Left forelimb (tissue), 1 donor: ENCODE results near the gene MPST.

ENCODE experiments used
- DNase-seq: peaks from one replicate; pipeline ENCODE4 v3.0.0-alpha.2; 2018; ENCODE audit warnings: low spot score

Gene MPST

DNA sequence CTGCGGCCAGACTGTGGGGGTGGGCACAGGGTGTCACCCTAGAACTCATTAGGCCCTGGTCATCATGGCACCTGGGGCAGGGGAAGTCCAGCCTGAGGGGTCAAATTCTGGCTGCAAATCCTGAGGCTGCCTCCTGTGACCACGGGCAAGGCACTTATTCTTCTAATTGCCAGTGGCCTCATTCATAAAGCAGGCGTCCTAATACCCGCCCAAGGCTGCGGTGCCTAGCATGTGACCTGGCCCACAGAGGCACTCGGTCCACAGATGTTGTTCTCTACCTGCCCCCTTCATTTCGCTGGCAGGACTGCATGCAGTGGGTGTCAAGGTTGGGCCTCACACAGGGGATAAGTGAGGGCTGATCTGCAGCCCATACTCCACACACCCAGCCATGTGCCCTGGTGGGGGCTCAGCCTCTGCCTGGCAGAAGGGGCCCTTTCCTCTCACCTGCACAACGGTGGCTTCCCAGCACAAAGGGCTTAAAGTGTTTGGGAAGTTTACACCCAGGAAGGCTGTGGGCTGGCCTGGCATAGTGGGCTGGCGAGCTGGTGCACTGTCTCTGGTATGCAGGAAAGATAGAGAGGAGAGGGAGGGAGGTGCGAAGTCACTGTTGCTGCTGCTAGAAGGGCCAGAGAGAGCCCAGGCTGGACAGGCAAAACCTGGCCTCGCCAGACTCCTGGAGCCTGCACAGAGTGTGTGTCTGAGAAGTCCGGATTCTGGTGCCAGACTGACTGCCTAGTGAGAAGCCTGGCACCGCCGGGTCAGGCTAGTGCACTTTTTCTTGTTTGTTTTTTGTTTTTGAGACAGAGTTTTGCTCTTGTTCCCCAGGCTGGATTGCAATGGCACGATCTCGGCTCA, 3.2 kb downstream of the MPST start:
- no peak for DNase-seq

DNA sequence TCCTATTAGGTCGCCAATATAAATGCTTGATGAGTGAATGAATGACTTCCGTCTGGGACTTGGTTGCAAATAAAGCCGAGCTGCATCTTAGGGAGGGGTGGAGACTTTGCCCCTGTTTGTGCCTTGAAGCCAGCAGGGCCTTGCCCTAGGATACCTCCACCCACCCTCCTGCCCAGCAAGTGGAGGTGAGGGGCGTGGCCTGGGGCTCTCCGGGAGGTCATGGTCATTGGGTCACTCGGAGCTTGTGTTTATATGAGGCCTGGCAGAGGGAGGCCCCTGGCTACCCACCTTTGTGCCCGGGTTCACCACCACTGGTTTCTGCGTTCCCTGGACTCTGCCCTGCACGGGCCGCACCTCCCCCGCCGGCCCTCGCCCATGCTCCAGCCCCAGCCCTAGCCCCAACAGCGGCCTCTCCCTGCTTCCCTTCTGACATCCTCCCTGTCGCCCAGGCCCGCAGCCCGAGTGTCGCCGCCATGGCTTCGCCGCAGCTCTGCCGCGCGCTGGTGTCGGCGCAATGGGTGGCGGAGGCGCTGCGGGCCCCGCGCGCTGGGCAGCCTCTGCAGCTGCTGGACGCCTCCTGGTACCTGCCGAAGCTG, 4.3 kb downstream of the MPST start:
- no peak for DNase-seq

DNA sequence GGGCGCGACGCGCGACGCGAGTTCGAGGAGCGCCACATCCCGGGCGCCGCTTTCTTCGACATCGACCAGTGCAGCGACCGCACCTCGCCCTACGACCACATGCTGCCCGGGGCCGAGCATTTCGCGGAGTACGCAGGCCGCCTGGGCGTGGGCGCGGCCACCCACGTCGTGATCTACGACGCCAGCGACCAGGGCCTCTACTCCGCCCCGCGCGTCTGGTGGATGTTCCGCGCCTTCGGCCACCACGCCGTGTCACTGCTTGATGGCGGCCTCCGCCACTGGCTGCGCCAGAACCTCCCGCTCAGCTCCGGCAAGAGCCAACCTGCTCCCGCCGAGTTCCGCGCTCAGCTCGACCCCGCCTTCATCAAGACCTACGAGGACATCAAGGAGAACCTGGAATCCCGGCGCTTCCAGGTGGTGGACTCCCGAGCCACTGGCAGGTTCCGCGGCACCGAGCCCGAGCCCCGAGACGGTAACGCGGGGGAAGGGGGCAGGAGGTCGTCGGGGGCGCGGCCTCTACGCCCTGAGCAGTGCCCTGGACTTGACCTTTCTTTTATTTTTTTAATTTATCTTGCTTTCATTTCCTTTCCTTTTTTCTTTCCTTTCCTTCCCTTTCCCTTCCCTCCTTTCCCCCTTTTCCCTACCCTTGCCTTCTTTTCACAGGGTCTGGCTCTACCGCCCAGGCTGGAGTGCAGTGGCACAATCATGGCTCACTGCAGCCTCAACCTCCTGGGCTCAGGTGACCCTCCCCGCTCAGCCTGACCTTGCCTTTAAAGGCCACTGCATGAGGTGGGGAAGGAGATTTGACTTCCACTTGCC, 5.0 kb downstream of the MPST start:
- DNase-seq = no peak

DNA sequence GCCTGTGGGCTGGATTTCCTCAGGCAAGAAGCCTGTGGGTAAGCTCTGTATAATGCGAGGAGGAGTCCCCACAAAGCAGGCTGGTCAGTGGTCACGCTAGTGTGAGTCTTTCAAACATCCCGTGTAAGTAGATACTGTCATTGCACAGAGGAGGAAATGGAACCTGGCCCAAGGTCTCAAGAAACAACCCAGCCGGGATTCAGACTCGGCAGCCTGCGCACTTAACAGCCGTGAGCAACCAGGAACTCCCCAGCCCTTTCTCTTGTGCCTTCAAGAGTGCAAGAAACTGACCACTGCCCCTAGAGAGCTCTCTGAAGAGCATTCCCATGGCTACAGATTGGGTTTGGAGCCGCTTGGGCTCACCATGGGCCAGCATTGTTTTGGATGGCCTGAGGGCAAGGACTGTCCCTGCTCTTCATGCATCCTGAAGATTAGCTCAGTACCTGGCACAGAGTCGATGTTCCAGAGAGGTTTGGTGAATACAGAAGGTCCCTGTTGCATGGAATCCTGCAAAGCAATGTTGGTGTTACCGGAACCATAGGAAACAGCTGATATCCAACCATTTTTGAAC, 6.0 kb downstream of the MPST start:
- no peak for DNase-seq

DNA sequence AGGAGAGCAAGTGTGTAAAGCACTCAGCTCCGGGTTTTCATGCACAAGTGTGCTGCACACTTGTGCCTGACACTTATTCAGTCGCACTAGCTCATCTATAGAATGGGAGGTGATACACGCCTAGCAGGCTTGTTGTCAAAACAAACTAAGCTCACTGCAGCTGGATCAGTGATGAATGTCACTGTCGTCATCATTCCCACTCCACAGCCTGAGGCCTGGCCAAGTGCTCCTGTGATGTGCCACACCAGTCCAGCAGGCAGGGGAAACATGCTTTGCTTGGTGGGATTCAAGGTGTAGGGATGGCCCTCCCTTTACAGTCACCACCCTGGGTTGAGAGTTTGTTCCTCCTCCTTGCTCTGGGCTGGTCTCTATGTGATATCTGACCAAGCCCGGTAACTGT, 6.8 kb downstream of the MPST start:
- no peak for DNase-seq

DNA sequence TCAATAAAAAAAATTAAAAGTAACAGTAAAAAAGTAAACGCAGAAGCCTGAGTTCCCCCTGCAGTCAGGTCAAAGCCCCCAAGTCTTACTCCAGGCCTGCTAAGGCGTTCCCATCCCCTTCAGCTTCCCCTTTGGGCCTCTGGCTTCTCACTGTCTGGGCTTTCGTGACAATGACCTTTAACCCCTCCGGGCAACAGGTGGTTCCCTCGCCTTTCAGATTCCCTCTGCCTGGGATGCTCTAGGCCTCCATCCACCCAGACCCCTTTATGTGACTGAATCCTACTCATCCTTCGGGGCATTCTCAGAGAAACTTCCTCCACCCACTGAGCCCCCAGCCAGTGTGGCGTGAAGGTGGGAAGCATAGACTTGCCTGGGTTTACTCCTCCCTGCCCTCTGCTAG, 8.0 kb downstream of the MPST start:
- no peak for DNase-seq

DNA sequence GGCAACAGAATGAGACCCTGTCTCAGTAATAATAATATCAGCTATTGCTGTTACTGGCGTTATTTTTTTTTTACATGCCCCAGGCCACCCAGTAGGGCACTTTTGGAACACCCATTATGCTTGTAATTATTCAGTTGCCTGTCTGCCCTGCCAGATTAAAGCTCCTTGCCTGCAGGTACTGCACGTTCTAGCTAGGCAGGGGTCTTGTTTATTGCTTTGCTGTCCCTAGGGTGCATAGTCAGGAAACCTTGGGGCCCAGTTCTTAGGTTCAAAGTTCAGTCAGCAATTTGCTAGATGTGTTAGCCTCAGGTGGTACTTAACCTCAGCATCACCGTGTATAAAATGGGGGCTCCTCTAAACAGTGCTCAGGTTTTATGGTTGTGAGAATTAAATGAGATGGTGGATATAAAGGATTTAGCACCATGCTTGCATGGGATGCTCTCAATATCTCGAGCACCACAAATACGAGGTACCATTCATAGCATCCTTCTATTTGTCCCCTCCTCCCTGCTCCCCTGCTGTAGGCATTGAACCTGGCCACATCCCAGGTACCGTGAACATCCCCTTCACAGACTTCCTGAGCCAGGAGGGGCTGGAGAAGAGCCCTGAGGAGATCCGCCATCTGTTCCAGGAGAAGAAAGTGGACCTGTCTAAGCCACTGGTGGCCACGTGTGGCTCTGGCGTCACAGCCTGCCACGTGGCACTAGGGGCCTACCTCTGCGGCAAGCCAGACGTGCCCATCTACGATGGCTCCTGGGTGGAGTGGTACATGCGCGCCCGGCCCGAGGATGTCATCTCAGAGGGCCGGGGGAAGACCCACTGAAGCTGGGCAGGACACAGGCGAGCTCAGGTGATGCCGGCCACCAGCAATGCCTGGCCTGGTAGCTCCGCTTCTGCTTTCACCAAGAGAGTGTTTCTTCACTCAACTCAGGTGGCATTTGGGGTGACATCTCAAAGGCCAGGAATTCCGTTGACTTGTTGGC, 9.4 kb downstream of the MPST start:
- DNase-seq = no peak

DNA sequence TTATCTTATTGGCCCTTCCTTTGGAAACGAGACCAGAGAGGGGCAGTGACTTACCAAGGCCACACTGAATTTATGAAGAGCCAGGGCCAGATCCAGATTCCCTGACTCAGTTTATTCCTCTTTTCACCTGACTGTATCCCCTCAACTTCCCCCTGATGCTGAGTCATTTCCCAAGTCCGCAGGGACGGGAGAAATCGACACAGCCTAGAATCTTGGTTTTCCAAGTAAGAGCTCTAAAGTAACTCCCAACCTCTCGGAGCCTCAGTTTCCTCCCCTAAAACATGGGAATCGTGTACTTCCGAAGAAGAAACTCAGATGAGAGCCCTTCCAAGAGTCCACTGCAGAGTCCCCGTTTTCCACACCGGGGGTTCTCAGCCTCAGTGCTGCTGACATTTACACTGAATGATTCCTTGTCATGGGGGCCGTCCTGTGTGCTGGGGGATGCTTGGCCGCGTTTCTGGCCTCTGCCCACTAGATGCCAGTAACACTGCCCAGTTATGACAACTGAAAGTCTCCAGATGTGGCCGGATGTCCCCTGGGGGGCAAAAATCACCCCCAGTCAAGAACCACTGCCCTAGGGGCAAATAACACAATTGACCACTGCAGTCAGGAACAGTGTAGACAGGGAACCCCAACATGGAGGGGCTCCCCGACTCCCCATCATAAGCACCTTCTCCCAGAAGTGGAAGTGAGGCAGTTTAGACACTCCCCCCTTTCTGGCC, 11.2 kb downstream of the MPST start:
- DNase-seq = no peak

DNA sequence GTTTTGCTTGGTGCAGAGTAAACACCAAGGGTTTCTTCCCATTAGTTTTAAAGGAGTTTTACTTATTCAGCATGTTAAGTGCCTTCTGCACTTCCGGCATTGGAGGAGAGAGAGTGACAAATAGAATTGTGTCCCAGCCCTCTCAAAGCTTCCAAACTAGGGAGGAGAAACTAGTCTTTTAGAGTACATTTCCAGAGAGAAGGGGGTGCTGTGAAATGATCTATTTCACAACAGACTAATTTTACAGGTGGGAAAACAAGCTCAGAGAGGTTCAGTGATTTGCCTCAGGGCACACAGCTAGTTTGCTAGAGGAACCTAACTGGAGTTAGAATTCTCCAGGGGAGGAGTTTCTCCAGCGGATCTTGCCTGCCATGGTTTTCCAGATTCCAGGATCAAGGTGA, 12.6 kb downstream of the MPST start:
- no peak for DNase-seq

DNA sequence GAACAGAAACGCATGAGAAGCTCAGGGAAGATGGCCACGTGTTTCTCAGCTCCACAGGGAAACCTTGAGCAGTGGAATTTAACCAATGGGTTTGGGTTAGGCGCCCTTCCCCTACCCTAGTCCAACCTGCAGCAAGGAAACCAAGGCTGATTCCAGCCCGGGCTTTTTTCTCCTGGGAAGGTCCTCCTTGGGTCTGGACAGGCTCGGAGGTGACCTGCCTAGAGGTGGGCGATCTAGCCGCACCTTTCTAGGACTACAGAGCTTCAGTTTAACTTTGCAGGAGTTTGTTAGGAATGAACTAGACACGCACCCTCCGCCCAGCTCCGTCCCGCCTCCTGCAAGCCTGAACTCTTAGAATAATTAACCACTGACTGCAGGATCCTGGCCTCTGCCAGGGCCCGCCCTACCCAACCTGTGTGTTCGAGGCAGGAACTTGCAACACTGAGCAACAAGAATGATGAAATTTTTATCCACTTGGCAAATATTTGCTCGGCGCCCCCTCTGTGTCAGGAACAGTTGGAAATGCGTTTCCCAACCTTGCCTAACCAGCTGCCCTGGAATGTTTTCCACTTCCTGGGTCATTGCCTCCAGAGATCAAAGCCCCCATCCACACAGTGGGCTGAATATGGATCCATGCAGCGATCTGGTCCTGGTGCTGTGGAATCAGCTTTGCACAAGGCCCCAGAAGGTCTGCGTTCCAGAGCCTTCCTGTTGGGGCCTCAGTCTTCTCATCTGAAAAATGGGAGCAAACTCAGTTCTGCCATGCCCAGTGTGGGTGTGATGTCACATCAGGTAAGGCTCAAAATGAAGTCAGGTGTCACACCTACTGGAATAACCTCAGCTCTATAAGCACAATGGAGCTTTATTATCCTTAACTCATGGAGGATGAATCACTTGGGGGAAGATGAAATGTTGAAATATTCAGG, 13.3 kb downstream of the MPST start:
- DNase-seq = no peak

DNA sequence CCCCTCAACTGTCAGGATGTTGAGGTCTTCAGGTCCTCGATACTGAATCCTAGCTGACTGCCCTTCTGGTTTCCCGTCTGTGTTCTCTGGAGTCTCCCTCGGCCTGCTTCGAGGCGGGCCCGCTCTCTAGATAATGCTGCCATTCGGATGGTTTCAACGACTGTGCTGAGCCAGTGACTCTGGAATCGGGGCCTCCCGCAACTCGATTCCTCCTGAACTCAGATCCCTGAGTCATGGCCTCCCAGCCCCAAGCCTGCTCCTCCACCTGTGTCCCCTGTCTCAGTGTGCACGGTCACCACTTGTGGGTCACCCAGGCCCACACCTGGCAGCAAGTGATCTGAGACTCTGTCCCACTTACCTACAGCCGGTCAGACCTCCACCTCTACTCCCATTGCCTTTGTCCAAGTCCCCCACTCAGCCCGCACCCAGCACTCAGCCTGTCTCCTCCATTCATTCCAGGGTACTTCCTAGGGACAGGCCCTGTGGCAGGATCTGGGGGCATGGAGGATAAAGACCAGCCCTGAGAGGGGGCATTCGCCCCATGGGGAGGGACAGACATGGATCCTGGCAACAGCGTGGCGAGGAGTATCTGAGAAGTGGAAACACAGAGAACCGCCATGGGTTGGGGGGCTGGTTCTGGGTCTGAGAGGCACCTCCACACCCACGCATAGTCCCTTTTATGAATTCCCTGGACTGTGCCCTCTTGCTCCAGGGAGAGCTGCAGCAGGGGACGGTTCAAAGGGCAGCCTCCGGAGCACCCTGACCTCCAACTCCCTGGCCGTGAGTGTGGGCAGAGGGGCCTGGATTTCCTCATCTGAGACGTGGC, 14.3 kb downstream of the MPST start:
- no peak for DNase-seq

DNA sequence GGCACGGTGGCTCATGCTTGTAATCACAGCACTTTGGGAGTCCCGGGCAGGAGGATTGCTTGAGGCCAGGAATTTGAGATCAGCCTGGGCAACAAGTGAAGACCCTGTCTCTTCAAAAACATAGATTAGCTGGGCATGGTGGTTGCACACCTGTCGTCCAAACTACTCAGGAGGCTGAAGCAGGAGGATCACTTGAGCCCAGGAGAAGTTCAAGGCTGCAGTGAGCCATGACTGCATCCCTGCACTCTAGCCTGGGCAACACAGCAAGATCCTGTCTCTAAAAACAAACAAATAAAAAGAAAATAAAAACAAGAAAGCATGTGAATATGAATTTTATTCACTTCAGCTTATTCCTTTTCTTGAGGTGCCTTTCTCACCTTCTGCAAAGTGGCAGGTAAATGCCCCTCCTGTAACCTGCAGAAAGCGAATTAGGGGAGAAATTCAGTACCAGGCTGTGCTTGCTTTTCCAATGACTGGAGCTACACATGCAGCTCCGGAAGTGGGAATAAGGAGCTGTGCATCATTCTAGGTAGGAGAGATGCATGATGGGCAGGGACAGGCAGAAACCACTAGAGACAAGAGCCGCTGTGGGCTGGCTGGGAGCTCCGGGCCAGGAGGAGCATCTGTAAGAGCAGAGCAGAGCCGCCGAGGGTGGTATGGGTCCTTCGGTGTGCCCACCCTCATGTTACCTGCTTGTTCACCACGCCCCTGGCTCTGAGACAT, 17.3 kb downstream of the MPST start:
- DNase-seq = no peak

DNA sequence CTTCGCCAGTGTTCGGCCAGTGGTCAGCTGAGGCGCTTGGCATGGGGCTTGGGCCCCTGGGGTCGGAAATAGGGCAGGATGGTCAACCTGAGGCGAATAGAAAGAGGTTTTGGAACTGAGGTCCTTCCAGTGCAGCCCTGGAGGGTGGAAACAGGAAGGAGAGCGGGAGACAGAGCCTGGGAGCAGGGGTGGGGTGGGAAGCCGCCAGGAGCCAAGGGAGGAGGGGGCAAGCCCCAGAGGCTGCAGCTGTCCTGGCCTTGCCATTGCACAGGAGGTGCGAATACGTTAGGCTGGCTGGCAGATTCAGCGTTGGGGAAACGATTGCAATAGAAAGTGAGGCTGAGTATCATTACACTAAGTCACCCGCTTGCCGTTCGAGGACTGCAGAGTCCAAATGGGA, 18.1 kb downstream of the MPST start:
- no peak for DNase-seq

DNA sequence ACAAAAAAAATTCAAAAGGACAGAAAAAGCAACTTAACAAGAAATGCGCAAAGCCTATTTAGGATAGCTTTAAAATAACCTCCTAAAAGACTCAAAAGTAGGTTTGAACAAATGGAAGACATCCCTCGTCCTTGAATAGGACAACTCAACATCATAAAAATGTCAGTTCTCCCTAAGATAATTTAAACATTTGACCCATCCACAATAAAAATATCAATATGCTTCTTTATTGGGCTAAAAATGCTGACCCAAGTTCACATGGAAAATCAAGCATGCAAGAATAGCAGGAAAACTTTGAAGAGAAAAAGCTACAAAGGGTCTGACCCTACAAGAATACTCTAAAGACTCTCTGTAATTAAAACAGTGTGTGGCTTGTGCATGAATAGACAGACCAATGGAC, 19.9 kb downstream of the MPST start:
- no peak for DNase-seq

DNA sequence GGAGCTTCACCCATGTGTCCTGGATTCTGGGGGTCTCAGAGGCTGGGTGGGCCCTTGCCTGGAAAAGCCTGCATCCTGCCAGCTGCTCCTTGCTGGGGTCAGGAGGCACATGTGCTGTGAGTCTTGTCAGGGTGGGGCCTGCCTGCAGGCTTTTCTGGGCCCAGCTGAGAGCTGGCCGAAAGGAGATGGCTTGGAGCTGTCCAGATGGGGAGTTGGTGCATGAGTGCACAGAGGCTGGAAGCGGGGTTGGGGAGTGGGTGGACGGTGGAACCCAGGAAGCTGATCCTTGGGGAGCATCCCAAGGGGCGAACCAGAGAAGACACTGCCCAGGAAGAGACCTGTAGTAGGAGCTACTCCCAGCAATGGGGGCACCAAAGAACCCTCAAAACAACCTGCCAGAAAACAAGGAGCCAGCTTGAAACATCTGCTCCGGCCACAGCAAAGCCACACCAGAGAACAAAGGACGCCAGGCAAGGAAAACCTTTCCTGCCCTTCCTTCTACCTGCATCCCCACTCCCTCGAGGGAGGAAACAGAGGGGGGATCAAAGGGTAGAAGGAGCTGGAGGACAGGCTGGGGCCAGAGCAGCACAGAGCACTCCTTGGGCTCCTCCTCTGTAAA, 23.8 kb downstream of the MPST start:
- no peak for DNase-seq

DNA sequence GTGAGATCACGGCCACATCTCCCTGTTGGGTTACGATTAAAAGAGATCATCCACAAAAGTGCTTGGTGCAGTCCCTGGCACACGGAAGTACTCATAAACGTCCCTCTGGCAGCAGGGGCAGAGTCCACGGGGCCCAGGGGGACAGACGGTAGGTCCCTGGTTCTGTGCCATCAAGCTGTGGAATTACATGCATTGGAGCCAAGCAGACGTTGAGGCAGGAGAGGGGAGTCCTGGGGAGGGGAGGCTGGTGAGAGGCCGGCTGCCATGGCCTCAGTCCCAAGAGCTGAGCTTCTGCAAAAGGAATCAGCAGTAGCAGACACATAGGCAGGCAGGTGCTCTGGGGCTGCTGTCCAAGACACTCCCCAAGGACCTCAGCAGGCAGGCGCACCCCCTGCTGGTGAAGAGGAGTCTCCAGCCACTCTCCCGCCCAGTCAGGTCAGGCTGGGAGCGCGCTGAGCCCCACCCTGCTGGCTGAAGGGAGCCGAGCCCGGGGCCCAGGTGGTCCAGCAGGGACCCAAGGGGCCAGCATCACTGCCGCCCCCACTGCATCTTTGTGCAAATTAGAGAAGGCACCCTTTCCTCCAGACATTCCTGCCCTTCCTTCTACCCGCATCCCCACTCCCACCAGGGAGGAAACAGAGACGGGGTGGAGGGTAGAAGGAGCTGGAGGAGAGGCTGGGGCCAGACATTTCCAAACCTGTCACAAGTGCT, 24.4 kb downstream of the MPST start:
- DNase-seq = no peak
